Renal pelvis (tissue), 4 donors: ENCODE measurements around the gene ELANE. TPM values are rescaled to one million over a fixed set of nuclear protein-coding genes. Genes with fewer than 3 reads are reported as not detected.
A peak's percentile ranks its signal among the peaks of the same experiment; 100 is the strongest.
"Not testable (repeated sequence)": the region's sequence is repeated elsewhere in the genome, so short reads cannot be mapped to it uniquely, and the experiment has no call there.

Experiments
- DNase-seq: peaks from one replicate; pipeline ENCODE4 v3.0.0-alpha.2; 2013
- polyA plus RNA-seq, 3 donors: library from polyadenylated mRNA; unstranded; fragments of 120-200 nt; gene quantifications; one replicate each; pipeline ENCODE4 v1.2.1, GENCODE V29; 2013; ENCODE audit not compliant: insufficient read length in 3 of 3

The ELANE gene
- polyA plus RNA-seq, 3 donors = 0.25 to 0.51 (median 0.46) TPM

GRCh38 chr19:835210-835810 lies 16.8 kb upstream of the ELANE start:
- no peak for DNase-seq

GRCh38 chr19:840519-841206 lies 11.4 kb upstream of the ELANE start, which contains the start of gene PRTN3:
TSS of gene PRTN3 (plus strand) at chr19:840999. CDS start at chr19:841009, 10 bp downstream.
- DNase-seq = no peak

GRCh38 chr19:842802-843179 lies 9.3 kb upstream of the ELANE start:
- DNase-seq = not testable (repeated sequence)

GRCh38 chr19:843180-843835 lies 8.8 kb upstream of the ELANE start:
- DNase-seq = no peak

- DNase-seq = no peak
Observed at GRCh38 chr19:843836-844545, 8.1 kb upstream of the ELANE start.

GRCh38 chr19:844546-844971 lies 7.5 kb upstream of the ELANE start:
- no peak for DNase-seq

- no peak for DNase-seq
Observed at GRCh38 chr19:845707-846521, 6.2 kb upstream of the ELANE start.

- no peak for DNase-seq
Observed at GRCh38 chr19:848386-848921, 3.6 kb upstream of the ELANE start.

GRCh38 chr19:849195-849594 lies 2.9 kb upstream of the ELANE start:
- DNase-seq = not testable (repeated sequence)

- peak; percentile 64 for DNase-seq
Observed at GRCh38 chr19:850221-850978, 1.7 kb upstream of the ELANE start.

GRCh38 chr19:850979-851335 lies 1.1 kb upstream of the ELANE start:
- DNase-seq = no peak

- DNase-seq = no peak
Observed at GRCh38 chr19:853014-853585, 997 bp downstream of the ELANE start.

GRCh38 chr19:853614-854220 lies 1.6 kb downstream of the ELANE start:
- not testable (repeated sequence) for DNase-seq

GRCh38 chr19:854549-854948 lies 2.4 kb downstream of the ELANE start:
- DNase-seq = no peak

- DNase-seq = no peak
Observed at GRCh38 chr19:855142-855541, 3.0 kb downstream of the ELANE start.

- DNase-seq = no peak
Observed at GRCh38 chr19:855566-856120, 3.5 kb downstream of the ELANE start.

- DNase-seq = no peak
Observed at GRCh38 chr19:858284-858683, 6.2 kb downstream of the ELANE start.

- DNase-seq = no peak
Observed at GRCh38 chr19:858868-859843, 7.1 kb downstream of the ELANE start, which contains the start of gene CFD. TSS of gene CFD (plus strand) at chr19:859664. CDS start at chr19:859690, 26 bp downstream.
